Measurements from ENCODE around the gene CGRRF1.
A peak's percentile ranks its signal among the peaks of the same experiment; 100 is the strongest.

CGRRF1 gene

DNA sequence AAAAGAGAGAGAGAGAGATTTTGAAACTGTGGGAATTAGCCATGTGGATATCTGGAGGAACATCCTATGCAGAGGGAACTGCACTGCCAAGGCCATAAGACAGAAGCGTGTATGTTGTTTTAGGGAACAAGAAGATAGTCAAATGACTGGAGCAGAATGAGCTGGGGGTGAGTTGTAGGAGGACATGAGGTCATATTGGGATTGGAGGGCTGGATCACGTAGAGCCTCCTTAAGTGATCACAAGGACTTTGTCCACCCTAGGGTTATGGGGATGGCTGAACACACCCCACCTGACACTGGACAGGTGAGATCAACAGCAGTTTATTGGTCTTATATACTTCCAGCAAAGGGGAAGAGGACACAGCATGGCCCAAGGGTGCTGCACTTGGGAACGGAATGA lies 8.2 kb upstream of the CGRRF1 start:
- H3K27ac ChIP-seq (ENCODE audit: poor library complexity, severe bottlenecking): no peak overlapping the region
- ATAC-seq (ENCODE audit: low read depth): no peak
- H3K4me1 ChIP-seq (ENCODE audit: insufficient read depth, poor library complexity, severe bottlenecking): no peaks in the 10 kb centered on the region
- H3K4me3 ChIP-seq (ENCODE audit: severe bottlenecking): no peak overlapping the region
- no peaks in the 10 kb centered on the region for H3K27me3 ChIP-seq (ENCODE audit: insufficient read depth, poor library complexity, severe bottlenecking)
- no peaks in the 10 kb centered on the region for H3K9me3 ChIP-seq (ENCODE audit: severe bottlenecking)
- no peak for TF ChIP-seq CTCF (IDR thresholded peaks at IDR 0.05; ENCODE audit: poor library complexity, severe bottlenecking)
- H3K36me3 ChIP-seq (ENCODE audit: low read depth): no peaks in the 10 kb centered on the region
- no peak for DNase-seq (ENCODE audit: low spot score)

DNA sequence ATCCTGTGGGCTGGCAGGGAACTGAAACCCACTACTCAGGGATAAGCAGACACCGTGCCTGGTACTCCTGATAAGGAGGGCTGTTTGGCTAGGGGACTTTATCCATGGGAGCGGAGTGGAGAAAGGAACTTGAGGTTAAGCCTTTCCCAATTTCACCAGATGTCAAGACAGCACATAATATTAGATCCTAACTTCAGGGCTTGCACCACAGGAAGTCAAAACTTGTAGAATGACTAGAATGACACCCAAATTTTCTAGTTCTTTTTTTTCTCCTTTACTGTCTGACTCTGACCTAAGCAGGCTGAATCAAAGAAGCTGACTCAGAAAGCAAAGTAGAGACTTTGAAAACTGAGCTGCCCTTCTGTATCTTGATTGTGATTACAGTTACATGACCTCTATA lies 7.1 kb upstream of the CGRRF1 start:
- Histone ChIP-seq H3K27me3 (ENCODE audit: insufficient read depth, poor library complexity, severe bottlenecking) (no peaks in the 10 kb centered on the region), H3K9me3 (ENCODE audit: severe bottlenecking) (no peaks in the 10 kb centered on the region), H3K4me1 (ENCODE audit: insufficient read depth, poor library complexity, severe bottlenecking) (no peaks in the 10 kb centered on the region), H3K27ac (ENCODE audit: poor library complexity, severe bottlenecking) (no peak overlapping the region), H3K36me3 (ENCODE audit: low read depth) (no peaks in the 10 kb centered on the region), H3K4me3 (ENCODE audit: severe bottlenecking) (no peak overlapping the region)
- no peak for DNase-seq (ENCODE audit: low spot score)
- no peak for TF ChIP-seq CTCF (IDR thresholded peaks at IDR 0.05; ENCODE audit: poor library complexity, severe bottlenecking)
- ATAC-seq (ENCODE audit: low read depth): no peak

DNA sequence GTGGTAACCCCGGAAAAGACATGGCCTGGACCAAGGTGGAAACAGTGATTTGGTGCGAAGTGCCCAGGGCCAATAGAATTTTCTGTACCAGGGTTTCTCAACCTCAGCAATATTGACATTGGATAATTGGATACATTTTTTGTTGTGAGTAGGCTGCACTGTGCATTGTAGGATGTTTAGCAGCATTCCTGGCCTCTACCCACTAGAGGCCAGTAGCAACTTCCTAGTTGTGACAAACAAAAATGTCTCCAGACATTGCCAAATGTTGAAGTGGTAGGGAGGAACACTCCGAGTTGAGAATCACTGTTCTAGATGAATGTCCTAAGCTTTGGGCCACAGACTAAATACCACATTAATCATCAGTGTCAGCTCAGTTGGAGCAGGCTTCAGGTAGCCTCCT lies 6.2 kb upstream of the CGRRF1 start:
- no peaks in the 10 kb centered on the region for H3K36me3 ChIP-seq (ENCODE audit: low read depth)
- no peak for DNase-seq (ENCODE audit: low spot score)
- ATAC-seq (ENCODE audit: low read depth): peak; percentile 67
- peak; percentile 71 for TF ChIP-seq CTCF (IDR thresholded peaks at IDR 0.05; ENCODE audit: poor library complexity, severe bottlenecking)
- no peaks in the 10 kb centered on the region for H3K27me3 ChIP-seq (ENCODE audit: insufficient read depth, poor library complexity, severe bottlenecking)
- H3K9me3 ChIP-seq (ENCODE audit: severe bottlenecking): no peaks in the 10 kb centered on the region
- no peaks in the 10 kb centered on the region for H3K4me1 ChIP-seq (ENCODE audit: insufficient read depth, poor library complexity, severe bottlenecking)
- H3K4me3 ChIP-seq (ENCODE audit: severe bottlenecking): no peak overlapping the region
- no peak overlapping the region for H3K27ac ChIP-seq (ENCODE audit: poor library complexity, severe bottlenecking)

GRCh38 chr14:54512393-54512792 lies 2.7 kb downstream of the CGRRF1 start:
- Histone ChIP-seq H3K9me3 (ENCODE audit: severe bottlenecking) (peaks cover 8% of the 10 kb centered on the region), H3K36me3 (ENCODE audit: low read depth) (peaks cover 13% of the 10 kb centered on the region), H3K4me3 (ENCODE audit: severe bottlenecking) (no peak overlapping the region), H3K27ac (ENCODE audit: poor library complexity, severe bottlenecking) (no peak overlapping the region), H3K27me3 (ENCODE audit: insufficient read depth, poor library complexity, severe bottlenecking) (no peaks in the 10 kb centered on the region), H3K4me1 (ENCODE audit: insufficient read depth, poor library complexity, severe bottlenecking) (peaks cover 6% of the 10 kb centered on the region)
- DNase-seq (ENCODE audit: low spot score) (no peak), ATAC-seq (ENCODE audit: low read depth) (no peak)
- no peak for TF ChIP-seq CTCF (IDR thresholded peaks at IDR 0.05; ENCODE audit: poor library complexity, severe bottlenecking)

DNA sequence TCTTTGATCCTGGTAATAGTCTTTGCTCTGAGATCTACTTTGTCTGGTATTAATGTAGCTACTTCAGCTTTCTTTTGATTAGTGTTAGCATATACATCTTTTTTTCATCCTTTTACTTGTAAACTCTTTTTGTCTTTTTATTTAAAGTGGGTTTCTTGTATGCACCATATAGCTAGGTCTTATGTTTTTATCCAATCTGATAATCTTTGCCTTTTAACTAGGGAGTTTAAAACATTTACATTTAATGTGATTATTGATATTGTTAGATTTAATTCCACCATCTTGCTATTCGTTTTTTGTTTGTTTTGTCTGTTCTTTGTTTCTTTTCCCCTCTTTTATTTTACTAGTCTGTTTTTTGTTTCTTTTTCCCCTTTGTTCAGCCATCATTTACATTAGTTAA lies 6.0 kb downstream of the CGRRF1 start:
- H3K27ac ChIP-seq (ENCODE audit: poor library complexity, severe bottlenecking): no peak overlapping the region
- DNase-seq (ENCODE audit: low spot score): no peak
- H3K4me3 ChIP-seq (ENCODE audit: severe bottlenecking): no peak overlapping the region
- peaks cover 13% of the 10 kb centered on the region for H3K36me3 ChIP-seq (ENCODE audit: low read depth)
- TF ChIP-seq CTCF (IDR thresholded peaks at IDR 0.05; ENCODE audit: poor library complexity, severe bottlenecking): no peak
- peaks cover 8% of the 10 kb centered on the region for H3K9me3 ChIP-seq (ENCODE audit: severe bottlenecking)
- peaks cover 5% of the 10 kb centered on the region for H3K4me1 ChIP-seq (ENCODE audit: insufficient read depth, poor library complexity, severe bottlenecking)
- no peaks in the 10 kb centered on the region for H3K27me3 ChIP-seq (ENCODE audit: insufficient read depth, poor library complexity, severe bottlenecking)
- no peak for ATAC-seq (ENCODE audit: low read depth)
